ENCODE results near the gene GPR183. TPM values are rescaled to one million over a fixed set of nuclear protein-coding genes. Genes with fewer than 3 reads are reported as not detected.

GPR183 gene
- total RNA-seq: not detected in 2 replicates

- DNase-seq (ENCODE audit: low read depth): peak; percentile 73
These were observed at the start of gene GPR183 for GRCh38 chr13:99307247-99307646. GPR183 (minus strand) TSS chr13:99307399; CDS start chr13:99296145, 11,254 bp downstream.

- DNase-seq (ENCODE audit: low read depth): peak; percentile 49
These were observed 49.3 kb upstream of the GPR183 start for GRCh38 chr13:99356262-99357091.

GRCh38 chr13:99356012-99356261 is 48.7 kb upstream of the GPR183 start:
- DNase-seq (ENCODE audit: low read depth): no peak

GRCh38 chr13:99355267-99356011 is 48.2 kb upstream of the GPR183 start:
- DNase-seq (ENCODE audit: low read depth): no peak

GRCh38 chr13:99354371-99354951 is 47.3 kb upstream of the GPR183 start:
- DNase-seq (ENCODE audit: low read depth): no peak

- DNase-seq (ENCODE audit: low read depth): no peak
These were observed 46.6 kb upstream of the GPR183 start for GRCh38 chr13:99353836-99354235.

GRCh38 chr13:99353246-99353600 is 46.0 kb upstream of the GPR183 start:
- DNase-seq (ENCODE audit: low read depth): no peak

- DNase-seq (ENCODE audit: low read depth): no peak
These were observed 45.4 kb upstream of the GPR183 start for GRCh38 chr13:99352351-99353245.

GRCh38 chr13:99351772-99352171 is 44.6 kb upstream of the GPR183 start:
- DNase-seq (ENCODE audit: low read depth): no peak

- DNase-seq (ENCODE audit: low read depth): no peak
These were observed 43.0 kb upstream of the GPR183 start for GRCh38 chr13:99350191-99350590.

GRCh38 chr13:99347911-99348451 is 40.8 kb upstream of the GPR183 start:
- no peak for DNase-seq (ENCODE audit: low read depth)

GRCh38 chr13:99347335-99347878 is 40.2 kb upstream of the GPR183 start:
- DNase-seq (ENCODE audit: low read depth): no peak

- no peak for DNase-seq (ENCODE audit: low read depth)
These were observed 39.3 kb upstream of the GPR183 start for GRCh38 chr13:99346335-99347042.

GRCh38 chr13:99345345-99345744 is 38.1 kb upstream of the GPR183 start:
- DNase-seq (ENCODE audit: low read depth): no peak

GRCh38 chr13:99344610-99345208 is 37.5 kb upstream of the GPR183 start:
- DNase-seq (ENCODE audit: low read depth): no peak

- no peak for DNase-seq (ENCODE audit: low read depth)
These were observed 35.6 kb upstream of the GPR183 start for GRCh38 chr13:99342723-99343315.

- no peak for DNase-seq (ENCODE audit: low read depth)
These were observed 34.9 kb upstream of the GPR183 start for GRCh38 chr13:99341969-99342722.

GRCh38 chr13:99340638-99341037 is 33.4 kb upstream of the GPR183 start:
- no peak for DNase-seq (ENCODE audit: low read depth)

GRCh38 chr13:99339736-99340397 is 32.7 kb upstream of the GPR183 start:
- peak; percentile 52 for DNase-seq (ENCODE audit: low read depth)

Measured in renal cortical epithelial cell (primary cell).